CD14-positive monocyte (primary cell): Measurements from ENCODE around the gene AKR1C4. TPM values are rescaled to one million over a fixed set of nuclear protein-coding genes. Genes with fewer than 3 reads are reported as not detected.

Source experiments
- DNase-seq, 3 donors: peaks; one replicate each; pipeline ENCODE4 v3.0.0-alpha.2; 2011 to 2022
- H2AFZ ChIP-seq: 2 replicates; pipeline ENCODE4 v1.6.0; 2012; ENCODE audit warnings: mild to moderate bottlenecking, low read depth, low read length, inconsistent platforms; ENCODE audit not compliant: insufficient read depth, poor library complexity, severe bottlenecking
- H3K27ac ChIP-seq, 2 donors: 1 replicate in 1 of 2; 2 replicates in 1 of 2; pipeline ENCODE4 v1.5.1; 2012 to 2013; ENCODE audit warnings: low read length in 2 of 2, control low read depth in 1 of 2, inconsistent platforms in 1 of 2, low read depth in 1 of 2, mild to moderate bottlenecking in 1 of 2
- H3K27me3 ChIP-seq, 2 donors: one replicate each; pipeline versions ENCODE4 v1.6.0 to v1.6.1; 2011 to 2013; ENCODE audit warnings: low read length in 2 of 2; ENCODE audit not compliant: control insufficient read depth in 2 of 2, insufficient read depth in 2 of 2
- H3K36me3 ChIP-seq, 2 donors: replicated peaks in 1 of 2; 1 replicate in 1 of 2; 2 replicates in 1 of 2; pipeline versions ENCODE4 v1.5.1 to v1.6.1; 2012 to 2013; ENCODE audit warnings: low read length in 2 of 2, control low read depth in 1 of 2, inconsistent platforms in 1 of 2, mild to moderate bottlenecking in 1 of 2; ENCODE audit not compliant: insufficient read depth in 2 of 2, control insufficient read depth in 1 of 2
- H3K4me1 ChIP-seq, 2 donors: 1 replicate in 1 of 2; 2 replicates in 1 of 2; pipeline versions ENCODE4 v1.5.1 to v1.6.1; 2012 to 2013; ENCODE audit warnings: low read length in 2 of 2, control low read depth in 1 of 2, inconsistent platforms in 1 of 2, mild to moderate bottlenecking in 1 of 2, moderate library complexity in 1 of 2; ENCODE audit not compliant: insufficient read depth in 2 of 2, control insufficient read depth in 1 of 2
- H3K4me2 ChIP-seq: replicated peaks from 2 replicates; pipeline ENCODE3; 2012; ENCODE audit warnings: low read length, moderate library complexity, mild to moderate bottlenecking; ENCODE audit not compliant: poor library complexity, severe bottlenecking; ENCODE audit errors: extremely low read depth
- H3K4me3 ChIP-seq, 3 experiments: fragments of 200-600 bp in 1 of 3; sonication (generic) in 1 of 3; replicated peaks in 1 of 3; 1 replicate in 2 of 3; 2 replicates in 1 of 3; pipeline ENCODE4 v1.5.1; 2011 to 2013; ENCODE audit warnings: low read length in 3 of 3, mild to moderate bottlenecking in 3 of 3, control low read depth in 2 of 3, low read depth in 2 of 3, inconsistent platforms in 1 of 3, moderate library complexity in 1 of 3
- H3K79me2 ChIP-seq: 2 replicates; pipeline ENCODE4 v1.6.0; 2012; ENCODE audit warnings: mild to moderate bottlenecking, control low read depth, inconsistent platforms, low read length, moderate library complexity; ENCODE audit not compliant: insufficient read depth
- H3K9ac ChIP-seq: 2 replicates; pipeline ENCODE4 v1.6.0; 2017; ENCODE audit warnings: low read length, mild to moderate bottlenecking; ENCODE audit not compliant: insufficient read depth, poor library complexity, severe bottlenecking
- H3K9me3 ChIP-seq, 2 donors: replicated peaks in 1 of 2; 1 replicate in 1 of 2; 2 replicates in 1 of 2; pipeline versions ENCODE4 v1.5.1 to v1.6.1; 2012 to 2013; ENCODE audit warnings: low read length in 2 of 2, control low read depth in 1 of 2; ENCODE audit not compliant: control insufficient read depth in 1 of 2, insufficient read depth in 1 of 2
- H4K20me1 ChIP-seq: 2 replicates; pipeline ENCODE4 v1.6.0; 2012; ENCODE audit warnings: mild to moderate bottlenecking, low read length, control low read depth, moderate library complexity; ENCODE audit not compliant: insufficient read depth
- H3K27ac Mint-ChIP-seq, 7 donors: one replicate each; pipeline ENCODE4 v1.8.0; 2020; ENCODE audit warnings: mild to moderate bottlenecking in 7 of 7, mixed read lengths in 7 of 7, moderate library complexity in 6 of 7, inconsistent platforms in 2 of 7
- H3K27me3 Mint-ChIP-seq, 3 donors: one replicate each; pipeline ENCODE4 v1.8.0; 2021 to 2022; ENCODE audit warnings: low read depth in 3 of 3, mild to moderate bottlenecking in 3 of 3, mixed read lengths in 3 of 3, moderate library complexity in 3 of 3, inconsistent platforms in 1 of 3
- H3K36me3 Mint-ChIP-seq, 2 donors: one replicate each; pipeline ENCODE4 v1.8.0; 2020; ENCODE audit warnings: mixed read lengths in 2 of 2, inconsistent platforms in 1 of 2, mild to moderate bottlenecking in 1 of 2
- H3K4me1 Mint-ChIP-seq: one replicate; pipeline ENCODE4 v1.8.0; 2020; ENCODE audit warnings: mild to moderate bottlenecking, mixed read lengths
- H3K4me3 Mint-ChIP-seq, 2 donors: one replicate each; pipeline ENCODE4 v1.8.0; 2020; ENCODE audit warnings: mild to moderate bottlenecking in 2 of 2, mixed read lengths in 2 of 2, moderate library complexity in 1 of 2
- H3K9me3 Mint-ChIP-seq, 7 donors: one replicate each; pipeline ENCODE4 v1.8.0; 2020 to 2022; ENCODE audit warnings: mixed read lengths in 7 of 7, mild to moderate bottlenecking in 6 of 7, moderate library complexity in 6 of 7, inconsistent platforms in 2 of 7
- WGBS: methylation state at CpG from one replicate; pipeline ENCODE4 v1.1.5; 2013; ENCODE audit warnings: missing lambda C conversion rate; ENCODE audit not compliant: insufficient coverage; 5-methylcytosine and 5-hydroxymethylcytosine counted together
- intact Hi-C, 2 donors: fragments of 100-400 bp; cut with micrococcal nuclease; formaldehyde crosslinking; loops; one replicate each; pipeline versions ENCODE4 v1.15.0 to v1.15.1; 2023
- polyA plus RNA-seq, 3 donors: library from polyadenylated mRNA; depleted of rRNA in 1 of 3; unstranded in 2 of 3; stranded (reverse) in 1 of 3; fragments of 300-500 nt in 2 of 3; fragments of >200 nt in 1 of 3; fragmentation: Illumina TruSeq in 2 of 3; gene quantifications; 1 replicate in 2 of 3; 2 replicates in 1 of 3; pipeline ENCODE4 v1.2.3, GENCODE V29; 2012 to 2021
- TF ChIP-seq, protein P1 (sequence below): fragments of 200-600 bp; IDR thresholded peaks from one replicate; pipeline ENCODE4 v1.8.0; 2022; ENCODE audit warnings: antibody characterized with exemption, mild to moderate bottlenecking

Gene AKR1C4
- polyA plus RNA-seq, 3 donors = not detected

DNA sequence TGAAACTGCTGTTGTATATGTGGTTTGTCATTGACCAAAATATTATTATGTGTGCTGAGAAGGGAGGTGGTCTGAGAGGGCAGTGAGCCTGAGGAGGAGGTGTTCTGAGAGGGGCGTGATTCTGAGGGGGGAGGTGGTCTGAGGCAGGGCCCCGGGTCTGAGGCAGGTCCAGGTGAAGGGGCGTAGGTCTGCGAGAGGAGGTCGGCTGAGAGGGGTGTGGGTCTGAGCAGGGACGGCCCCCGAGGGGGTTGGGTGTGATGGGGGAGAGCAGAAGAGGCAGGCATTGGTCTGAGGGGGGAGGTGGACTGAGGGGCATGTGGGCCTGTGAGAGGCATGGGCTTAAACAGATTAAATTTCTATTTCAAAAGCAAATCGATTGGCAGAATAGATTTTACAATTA, 32.4 kb downstream of the AKR1C4 start:
- H3K9ac ChIP-seq = no peak overlapping the region
- Mint-ChIP-seq H3K4me1 (peaks cover 7% of the 10 kb centered on the region), H3K9me3 (peaks cover 2 to 9% (median 4%) of the 10 kb centered on the region in 7 donors), H3K27ac (no peak overlapping the region), H3K27me3 (peaks cover 0 to 4% (median 2%) of the 10 kb centered on the region in 3 donors), H3K4me3 (no peak overlapping the region), H3K36me3 (no peaks in the 10 kb centered on the region)
- TF ChIP-seq, protein P1, sequence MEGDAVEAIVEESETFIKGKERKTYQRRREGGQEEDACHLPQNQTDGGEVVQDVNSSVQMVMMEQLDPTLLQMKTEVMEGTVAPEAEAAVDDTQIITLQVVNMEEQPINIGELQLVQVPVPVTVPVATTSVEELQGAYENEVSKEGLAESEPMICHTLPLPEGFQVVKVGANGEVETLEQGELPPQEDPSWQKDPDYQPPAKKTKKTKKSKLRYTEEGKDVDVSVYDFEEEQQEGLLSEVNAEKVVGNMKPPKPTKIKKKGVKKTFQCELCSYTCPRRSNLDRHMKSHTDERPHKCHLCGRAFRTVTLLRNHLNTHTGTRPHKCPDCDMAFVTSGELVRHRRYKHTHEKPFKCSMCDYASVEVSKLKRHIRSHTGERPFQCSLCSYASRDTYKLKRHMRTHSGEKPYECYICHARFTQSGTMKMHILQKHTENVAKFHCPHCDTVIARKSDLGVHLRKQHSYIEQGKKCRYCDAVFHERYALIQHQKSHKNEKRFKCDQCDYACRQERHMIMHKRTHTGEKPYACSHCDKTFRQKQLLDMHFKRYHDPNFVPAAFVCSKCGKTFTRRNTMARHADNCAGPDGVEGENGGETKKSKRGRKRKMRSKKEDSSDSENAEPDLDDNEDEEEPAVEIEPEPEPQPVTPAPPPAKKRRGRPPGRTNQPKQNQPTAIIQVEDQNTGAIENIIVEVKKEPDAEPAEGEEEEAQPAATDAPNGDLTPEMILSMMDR = no peak
- H3K36me3 ChIP-seq = no peaks in the 10 kb centered on the region
- H3K4me3 ChIP-seq = no peak overlapping the region
- no peaks in the 10 kb centered on the region for H4K20me1 ChIP-seq
- H3K9me3 ChIP-seq = peaks cover 0 to 3% of the 10 kb centered on the region in 2 donors
- intact Hi-C loops = no loop called here
- no peak for DNase-seq
- no peak overlapping the region for H2AFZ ChIP-seq
- 96% methylated on average over 6 of the region's 8 CpGs for WGBS
- H3K4me1 ChIP-seq = peaks cover 7% of the 10 kb centered on the region in 2 donors
- H3K27me3 ChIP-seq = no peaks in the 10 kb centered on the region
- H3K79me2 ChIP-seq = no peaks in the 10 kb centered on the region
- no peak overlapping the region for H3K4me2 ChIP-seq
- no peak overlapping the region for H3K27ac ChIP-seq

DNA sequence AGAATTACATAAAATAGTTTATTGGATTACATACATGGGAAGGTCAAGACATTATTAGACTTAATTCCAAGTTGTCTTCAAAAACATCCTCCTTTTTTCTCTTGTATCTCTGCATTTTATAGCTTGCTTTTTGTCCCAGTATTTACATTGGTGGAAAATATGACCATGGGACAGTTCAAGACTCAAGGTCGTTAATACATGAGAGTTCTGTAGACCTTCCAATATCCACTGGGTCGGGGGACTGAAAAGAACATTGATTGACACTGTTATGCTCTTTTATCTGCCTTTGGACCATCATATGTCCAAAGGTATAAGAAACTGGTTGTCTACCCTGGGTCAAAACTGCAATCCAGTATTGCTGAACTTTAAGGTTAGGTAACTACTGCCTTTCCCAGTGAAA, 36.7 kb downstream of the AKR1C4 start:
- no peaks in the 10 kb centered on the region for H3K79me2 ChIP-seq
- H3K27me3 ChIP-seq = no peaks in the 10 kb centered on the region
- TF ChIP-seq, protein P1 = no peak
- 94% methylated on average over 2 of the region's 2 CpGs for WGBS
- H3K9me3 ChIP-seq = peaks cover 3% of the 10 kb centered on the region in 2 donors
- H3K27me3 Mint-ChIP-seq = peaks cover 0 to 6% (median 0%) of the 10 kb centered on the region in 3 donors
- peaks cover 0 to 5% of the 10 kb centered on the region in 2 donors for H3K36me3 Mint-ChIP-seq
- no peak overlapping the region for H3K4me3 ChIP-seq
- no peak overlapping the region for H3K4me3 Mint-ChIP-seq
- no peak overlapping the region for H3K9ac ChIP-seq
- H4K20me1 ChIP-seq = no peaks in the 10 kb centered on the region
- peaks cover 7 to 21% (median 12%) of the 10 kb centered on the region in 7 donors for H3K9me3 Mint-ChIP-seq
- H3K4me1 ChIP-seq = peaks cover 21 to 22% of the 10 kb centered on the region in 2 donors
- no peak for DNase-seq
- no peak overlapping the region for H3K27ac Mint-ChIP-seq
- peak overlapping the region in 1 of 2 donors; percentile 42 for H3K27ac ChIP-seq
- intact Hi-C loops = loop anchor here in 1 of 2 donors (10.0 kb wide), 1 partner anchor 61 kb away; no protein-coding TSS in a partner anchor
- H3K4me2 ChIP-seq = no peak overlapping the region
- peaks cover 25% of the 10 kb centered on the region for H3K4me1 Mint-ChIP-seq
- no peak overlapping the region for H2AFZ ChIP-seq
- H3K36me3 ChIP-seq = no peaks in the 10 kb centered on the region
